Activated naive CD4-positive, alpha-beta T cell treated with anti-CD3 and anti-CD28 coated beads for 36 hours (primary cell): ENCODE data around the gene ANP32D. TPM values are rescaled to one million over a fixed set of nuclear protein-coding genes. Genes with fewer than 3 reads are reported as not detected.
"Not testable (repeated sequence)": the region's sequence is repeated elsewhere in the genome, so short reads cannot be mapped to it uniquely, and the experiment has no call there.

Experiments
- CTCF ChIA-PET: fragments of 350-600 bp; sonication (Branson Sonifier 250); formaldehyde crosslinking; loops from one replicate; lab custom pipeline; 2021; ENCODE audit warnings: antibody characterized with exemption; lab: Charles Lee
- DNase-seq: peaks from one replicate; pipeline ENCODE4 v3.0.0-alpha.2; 2020
- H3K27ac Mint-ChIP-seq: one replicate; pipeline ENCODE4 v1.8.0; 2021; ENCODE audit warnings: mild to moderate bottlenecking, mixed read lengths
- H3K27me3 Mint-ChIP-seq: one replicate; pipeline ENCODE4 v1.8.0; 2021; ENCODE audit warnings: low read depth, mixed read lengths
- H3K36me3 Mint-ChIP-seq: one replicate; pipeline ENCODE4 v1.8.0; 2021; ENCODE audit warnings: low read depth, mixed read lengths
- H3K4me1 Mint-ChIP-seq: one replicate; pipeline ENCODE4 v1.8.0; 2021; ENCODE audit warnings: low read depth, mixed read lengths
- H3K4me3 Mint-ChIP-seq: one replicate; pipeline ENCODE4 v1.8.0; 2021; ENCODE audit warnings: mild to moderate bottlenecking, moderate library complexity, mixed read lengths
- H3K9me3 Mint-ChIP-seq: one replicate; pipeline ENCODE4 v1.8.0; 2021; ENCODE audit warnings: mixed read lengths
- intact Hi-C: fragments of 100-400 bp; cut with micrococcal nuclease; formaldehyde crosslinking; loops from one replicate; pipeline ENCODE4 v1.15.1; 2023
- total RNA-seq, 2 experiments: library from RNA; stranded (reverse); gene quantifications; one replicate each; pipeline ENCODE4 v1.2.3, GENCODE V29; 2021

The ANP32D gene
- total RNA-seq, 2 experiments from 2014 or later: not detected

DNA sequence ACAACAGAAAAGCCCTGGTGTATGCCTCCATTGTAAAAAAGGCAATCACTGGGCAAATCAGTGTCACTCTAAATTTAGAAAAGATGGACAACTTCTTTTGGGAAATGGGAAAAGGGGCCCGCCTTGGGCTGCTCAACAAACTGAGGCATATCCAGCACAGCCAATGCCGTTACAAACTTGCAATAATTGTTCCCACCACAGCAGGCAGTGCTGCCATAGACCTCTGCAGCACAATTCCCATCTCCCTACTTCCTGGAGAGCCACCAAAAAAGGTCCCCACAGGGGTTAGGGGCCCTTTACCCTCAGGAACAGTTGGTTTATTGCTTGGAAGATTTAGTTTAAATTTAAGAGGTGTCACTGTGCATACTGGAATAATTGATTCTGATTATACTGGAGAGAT is 36.6 kb downstream of the ANP32D start:
- H3K27me3 Mint-ChIP-seq: peaks cover 2% of the 10 kb centered on the region

GRCh38 chr12:48510111-48510510 is 37.8 kb downstream of the ANP32D start:
- Mint-ChIP-seq H3K9me3 (peaks cover 7% of the 10 kb centered on the region), H3K4me3 (no peak overlapping the region), H3K27ac (no peak overlapping the region), H3K4me1 (peaks cover 34% of the 10 kb centered on the region), H3K36me3 (peaks cover 1% of the 10 kb centered on the region), H3K27me3 (peaks cover 2% of the 10 kb centered on the region)
- intact Hi-C loops: no loop called here
- CTCF ChIA-PET: no interaction called here
- no peak for DNase-seq

More for the DNA sequence above, 36.6 kb downstream of the ANP32D start:
- intact Hi-C loops: no loop called here
- no peak overlapping the region for H3K27ac Mint-ChIP-seq
- H3K9me3 Mint-ChIP-seq: peaks cover 7% of the 10 kb centered on the region
- CTCF ChIA-PET: no interaction called here
- peaks cover 30% of the 10 kb centered on the region for H3K4me1 Mint-ChIP-seq
- H3K36me3 Mint-ChIP-seq: no peaks in the 10 kb centered on the region
- no peak for DNase-seq
- no peak overlapping the region for H3K4me3 Mint-ChIP-seq

- Mint-ChIP-seq H3K4me1 (peaks cover 27% of the 10 kb centered on the region), H3K4me3 (peak overlapping the region; percentile 6), H3K27me3 (no peaks in the 10 kb centered on the region), H3K27ac (peak overlapping the region; percentile 74), H3K36me3 (peaks cover 1% of the 10 kb centered on the region), H3K9me3 (peaks cover 7% of the 10 kb centered on the region)
- DNase-seq: peak; percentile 61
- intact Hi-C loops: loop anchor here (1.0 to 2.0 kb wide), 7 partner anchors 24 to 356 kb away; partner anchors contain the start of genes ASB8, CCNT1 and ZNF641
- CTCF ChIA-PET: no interaction called here
Observed at GRCh38 chr12:48512855-48513254, 40.5 kb downstream of the ANP32D start.

GRCh38 chr12:48514728-48515127 is 42.4 kb downstream of the ANP32D start:
- intact Hi-C loops: no loop called here
- no peak for DNase-seq
- Mint-ChIP-seq H3K27me3 (no peaks in the 10 kb centered on the region), H3K4me3 (no peak overlapping the region), H3K36me3 (peaks cover 1% of the 10 kb centered on the region), H3K9me3 (peaks cover 7% of the 10 kb centered on the region), H3K27ac (no peak overlapping the region), H3K4me1 (peaks cover 27% of the 10 kb centered on the region)
- CTCF ChIA-PET: no interaction called here

GRCh38 chr12:48520381-48520780 is 48.0 kb downstream of the ANP32D start:
- H3K36me3 Mint-ChIP-seq, DNase-seq, H3K4me1 Mint-ChIP-seq, H3K4me3 Mint-ChIP-seq, intact Hi-C loops, H3K27ac Mint-ChIP-seq, H3K9me3 Mint-ChIP-seq, H3K27me3 Mint-ChIP-seq, CTCF ChIA-PET: not testable (repeated sequence)

Other genes starting within 250 kb of the ANP32D start
- 1 to 10 TPM; 3.5 to 6.0 TPM for gene ZNF641, start 121.6 kb upstream of the ANP32D start, total RNA-seq
- gene C12orf54, start 9.9 kb downstream of the ANP32D start, total RNA-seq: not detected
- not detected for gene OR8S1, start 53.1 kb downstream of the ANP32D start, total RNA-seq
- not detected for gene LALBA, start 97.5 kb downstream of the ANP32D start, total RNA-seq
- gene KANSL2, start 209.7 kb downstream of the ANP32D start, total RNA-seq: 10 to 100 TPM; 37.9 to 39.1 TPM
- gene CCNT1, start 244.1 kb downstream of the ANP32D start, total RNA-seq: 10 to 100 TPM; 73.8 to 77.0 TPM